ENCODE measurements around the gene CNOT3.
A peak's percentile ranks its signal among the peaks of the same experiment; 100 is the strongest.

DNA sequence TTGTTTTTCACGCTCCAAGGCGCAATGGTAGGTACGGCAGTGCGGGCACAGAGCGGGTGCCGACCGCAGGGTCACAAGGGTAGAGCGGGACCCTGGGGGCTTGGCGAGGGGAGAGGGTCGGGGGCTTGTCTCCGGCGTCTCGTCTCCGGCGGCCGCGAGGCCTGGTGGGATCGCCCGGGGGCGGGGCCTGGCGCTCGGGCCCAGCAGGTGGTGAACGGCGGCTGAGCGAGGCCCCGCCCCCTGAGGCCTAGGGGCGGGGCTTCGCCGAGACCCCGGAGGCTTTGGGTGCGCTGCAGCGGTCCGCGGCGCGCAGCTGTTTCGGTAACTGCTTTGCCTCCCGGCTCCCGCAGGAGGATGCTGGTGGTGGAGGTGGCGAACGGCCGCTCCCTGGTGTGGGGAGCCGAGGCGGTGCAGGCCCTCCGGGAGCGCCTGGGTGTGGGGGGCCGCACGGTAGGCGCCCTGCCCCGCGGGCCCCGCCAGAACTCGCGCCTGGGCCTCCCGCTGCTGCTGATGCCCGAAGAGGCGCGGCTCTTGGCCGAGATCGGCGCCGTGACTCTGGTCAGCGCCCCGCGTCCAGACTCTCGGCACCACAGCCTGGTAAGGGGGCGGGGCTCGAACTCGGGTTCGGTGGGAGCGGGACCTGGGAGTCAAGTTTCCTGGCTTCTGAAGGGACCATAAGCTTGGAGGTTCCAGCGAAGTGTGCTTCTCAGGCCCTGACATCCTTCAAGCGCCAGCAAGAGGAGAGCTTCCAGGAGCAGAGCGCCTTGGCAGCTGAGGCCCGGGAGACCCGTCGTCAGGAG is 53.6 kb downstream of the CNOT3 start, which contains the start of gene TSEN34:
- TF ChIP-seq, protein P1, sequence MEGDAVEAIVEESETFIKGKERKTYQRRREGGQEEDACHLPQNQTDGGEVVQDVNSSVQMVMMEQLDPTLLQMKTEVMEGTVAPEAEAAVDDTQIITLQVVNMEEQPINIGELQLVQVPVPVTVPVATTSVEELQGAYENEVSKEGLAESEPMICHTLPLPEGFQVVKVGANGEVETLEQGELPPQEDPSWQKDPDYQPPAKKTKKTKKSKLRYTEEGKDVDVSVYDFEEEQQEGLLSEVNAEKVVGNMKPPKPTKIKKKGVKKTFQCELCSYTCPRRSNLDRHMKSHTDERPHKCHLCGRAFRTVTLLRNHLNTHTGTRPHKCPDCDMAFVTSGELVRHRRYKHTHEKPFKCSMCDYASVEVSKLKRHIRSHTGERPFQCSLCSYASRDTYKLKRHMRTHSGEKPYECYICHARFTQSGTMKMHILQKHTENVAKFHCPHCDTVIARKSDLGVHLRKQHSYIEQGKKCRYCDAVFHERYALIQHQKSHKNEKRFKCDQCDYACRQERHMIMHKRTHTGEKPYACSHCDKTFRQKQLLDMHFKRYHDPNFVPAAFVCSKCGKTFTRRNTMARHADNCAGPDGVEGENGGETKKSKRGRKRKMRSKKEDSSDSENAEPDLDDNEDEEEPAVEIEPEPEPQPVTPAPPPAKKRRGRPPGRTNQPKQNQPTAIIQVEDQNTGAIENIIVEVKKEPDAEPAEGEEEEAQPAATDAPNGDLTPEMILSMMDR (IDR thresholded peaks at IDR 0.05), result no peak
- TF ChIP-seq POLR2A (IDR thresholded peaks at IDR 0.05), result peak; percentile 45 to 74

Data from adrenal gland (tissue), 5 donors.